T-helper 2 cell treated with Interferon-gamma antibody and Interleukin-4, amounts not matched to agents 100 ng/mL and 5 ng/mL, for 36 hours (primary cell): ENCODE data around the gene PNPO. TPM values are rescaled to one million over a fixed set of nuclear protein-coding genes. Genes with fewer than 3 reads are reported as not detected.

Experiments used
- intact Hi-C: fragments of 100-400 bp; cut with micrococcal nuclease; formaldehyde crosslinking; loops from one replicate; pipeline ENCODE4 v1.15.1; 2023
- total RNA-seq: library from RNA; stranded (reverse); gene quantifications from 2 replicates; pipeline ENCODE4 v1.2.3, GENCODE V29; 2022

PNPO gene
- total RNA-seq, 1 donor from 2014 or later = 39.4 TPM

DNA sequence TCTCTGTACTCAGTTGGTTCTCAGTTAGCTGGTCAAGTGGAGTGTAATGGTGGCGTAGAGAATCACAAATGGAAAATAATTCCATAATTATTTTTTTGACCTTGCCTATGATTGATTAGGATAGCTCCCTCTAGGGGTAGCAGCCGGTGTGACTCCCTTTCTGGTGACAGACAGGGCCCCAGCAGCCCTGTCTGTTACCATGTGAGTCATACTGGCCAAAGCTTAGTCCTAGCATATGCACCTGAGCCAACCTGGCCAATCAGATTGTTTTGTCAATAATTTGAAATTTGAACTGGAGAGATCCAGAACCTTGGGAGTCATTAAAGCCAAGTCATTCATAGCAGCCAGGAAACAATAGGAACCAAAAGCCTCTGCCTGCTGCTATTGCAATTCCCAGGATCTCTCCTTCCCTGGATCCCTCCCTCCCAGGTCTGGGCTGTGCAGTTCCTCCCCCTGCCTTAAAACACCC lies 5.6 kb downstream of the PNPO start:
- intact Hi-C loops = loop anchor here (10.0 kb wide), 1 partner anchor 158 kb away; the partner anchor contains the start of genes CBX1 and SNX11

DNA sequence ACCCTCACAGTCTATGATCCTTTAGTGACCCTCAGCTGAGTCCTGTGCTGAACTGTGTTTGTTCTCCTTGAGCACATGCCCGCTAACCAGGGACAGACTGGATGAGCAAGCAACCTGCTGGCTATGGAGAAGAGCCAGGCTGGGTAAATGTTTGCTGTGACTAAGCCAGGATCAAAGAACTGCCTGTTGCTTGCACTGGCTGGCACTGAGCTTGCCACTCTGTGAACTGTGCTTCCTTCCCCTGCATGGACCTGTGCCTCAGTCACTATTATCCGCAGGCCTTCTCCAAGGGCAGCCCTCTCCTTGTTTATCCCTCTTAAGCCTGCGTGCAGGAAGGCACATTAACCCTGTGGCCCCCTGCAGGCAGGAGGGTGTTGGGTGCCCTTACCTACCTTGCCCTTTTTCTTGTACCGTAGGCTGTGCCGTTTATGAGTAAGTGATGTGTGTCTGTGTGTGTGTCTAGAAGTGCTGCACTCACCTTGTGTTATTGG lies 7.4 kb downstream of the PNPO start:
- intact Hi-C loops = loop anchor here (1.0 to 10.0 kb wide), 3 partner anchors 22 to 156 kb away; partner anchors contain the start of genes CBX1 and SNX11

DNA sequence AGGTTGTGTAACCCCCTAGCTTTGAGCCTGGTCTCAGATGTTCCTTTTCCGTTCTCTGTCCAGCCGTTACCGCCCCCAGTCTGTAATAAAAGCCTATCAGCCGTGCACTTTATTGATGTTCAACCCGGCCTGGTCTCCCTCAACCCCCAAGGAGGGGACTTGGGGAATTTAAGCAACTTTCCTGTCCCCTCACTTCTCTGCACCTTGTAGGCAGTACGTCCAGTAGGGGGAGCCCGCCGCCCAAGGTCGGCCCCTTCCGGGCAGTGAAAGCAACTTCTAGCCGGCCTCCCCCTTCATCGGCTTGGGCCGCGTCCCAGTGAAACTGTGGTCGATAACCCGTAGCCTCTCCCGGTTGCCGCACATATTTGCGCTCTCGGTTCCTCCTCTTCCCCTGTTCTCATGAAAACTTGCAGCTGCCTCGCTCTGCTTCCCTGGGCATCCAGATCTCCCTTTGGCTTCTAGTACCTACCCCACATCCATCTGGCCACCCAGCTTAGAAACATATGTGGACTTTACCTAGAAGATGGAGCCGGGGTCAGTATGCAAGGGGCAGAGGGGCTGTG lies 7.9 kb downstream of the PNPO start:
- intact Hi-C loops = loop anchor here (1.0 to 10.0 kb wide), 3 partner anchors 21 to 156 kb away; partner anchors contain the start of genes CBX1 and SNX11

- intact Hi-C loops = loop anchor here (1.0 to 10.0 kb wide), 3 partner anchors 20 to 155 kb away; partner anchors contain the start of genes CBX1 and SNX11
Observed at GRCh38 chr17:47949946-47950345, 8.6 kb downstream of the PNPO start.

- intact Hi-C loops = no loop called here
Observed at GRCh38 chr17:47950448-47950847, 9.1 kb downstream of the PNPO start.

GRCh38 chr17:47952171-47953021 lies 11.0 kb downstream of the PNPO start:
- intact Hi-C loops = no loop called here

GRCh38 chr17:47953909-47954308 lies 12.5 kb downstream of the PNPO start:
- intact Hi-C loops = no loop called here

DNA sequence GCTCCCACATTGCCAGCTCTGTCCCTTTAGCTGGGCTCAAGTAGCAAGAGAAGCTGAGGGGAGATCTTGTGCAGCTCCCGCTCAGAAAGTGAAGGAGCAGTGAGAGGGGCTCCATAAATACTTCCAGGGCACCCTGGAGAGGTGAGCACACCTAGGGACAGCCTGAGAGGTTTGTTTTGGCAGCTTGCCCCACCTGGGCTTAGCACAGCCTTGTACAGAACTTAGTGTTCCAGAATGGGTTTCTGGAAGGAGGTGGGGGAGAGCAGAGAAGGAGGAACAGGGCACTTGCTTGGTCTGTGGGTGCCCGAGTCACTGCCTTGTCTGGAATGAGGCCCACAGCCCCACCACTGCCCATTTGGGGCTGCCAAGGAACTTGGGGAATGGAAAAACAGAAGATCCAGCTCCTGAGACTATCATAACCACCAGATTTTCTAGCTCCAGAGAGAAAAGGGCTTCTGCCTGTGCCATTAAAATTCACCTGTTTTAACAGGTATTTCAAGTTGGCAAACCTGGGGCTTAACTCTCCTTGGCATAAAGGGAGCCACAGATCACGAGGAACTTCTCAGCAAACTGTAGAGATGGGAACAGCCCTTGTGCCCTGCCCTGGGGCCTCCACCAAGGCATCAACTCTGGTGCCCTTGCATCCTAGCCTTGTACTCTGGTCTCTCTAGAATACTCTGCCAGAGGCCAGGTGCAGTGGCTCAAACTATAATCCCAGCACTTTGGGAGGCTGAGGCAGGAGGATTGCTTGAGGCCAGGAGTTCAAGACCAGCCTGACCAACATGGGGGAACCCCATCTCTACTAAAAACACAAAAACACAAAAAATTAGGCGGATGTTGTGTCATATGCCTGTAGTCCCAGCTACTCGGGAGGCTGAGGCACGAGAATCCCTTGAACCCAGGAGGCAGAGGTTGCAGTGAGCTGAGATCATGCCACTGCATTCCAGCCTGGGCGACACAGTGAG lies 14.4 kb downstream of the PNPO start:
- intact Hi-C loops = no loop called here

DNA sequence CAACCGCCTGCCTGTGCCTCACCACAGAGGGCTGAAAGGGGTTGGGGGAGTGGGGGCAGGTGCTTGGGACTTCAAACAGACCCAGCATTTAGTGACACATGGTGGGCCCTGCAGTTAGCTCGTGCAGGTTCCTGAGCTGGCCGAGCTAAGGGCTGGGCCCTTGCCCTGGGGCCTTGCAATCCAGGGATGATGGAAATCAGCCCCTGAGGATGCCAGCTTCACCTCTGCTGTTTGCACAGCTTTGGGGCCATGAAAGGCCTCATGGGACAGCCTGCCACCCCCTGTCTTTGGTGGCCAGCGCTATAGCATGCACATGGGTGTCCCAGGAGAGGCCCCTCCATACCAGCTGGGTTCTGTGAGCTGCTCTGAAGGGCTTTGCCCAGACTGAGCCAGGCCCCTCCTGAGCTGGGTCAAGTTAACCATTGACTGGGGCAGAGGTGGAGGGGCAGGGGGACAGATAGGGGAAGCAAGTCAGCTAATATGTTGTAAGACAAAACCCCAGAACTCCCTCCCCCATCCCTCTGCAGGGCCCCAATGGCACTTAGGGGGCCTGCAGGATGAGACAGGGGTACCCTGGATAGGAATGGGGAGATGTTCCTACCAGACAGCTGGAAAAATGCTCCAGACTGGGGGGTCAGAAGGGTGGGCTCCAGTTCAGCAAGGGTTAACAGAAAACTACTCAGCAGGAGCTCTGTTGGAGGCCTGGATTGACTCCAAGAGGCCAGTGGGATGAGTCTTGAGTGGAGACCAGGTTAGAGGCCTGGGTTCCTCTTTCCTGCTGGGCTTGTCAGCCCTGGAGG lies 15.6 kb downstream of the PNPO start:
- intact Hi-C loops = no loop called here

GRCh38 chr17:47957591-47958490 lies 16.5 kb downstream of the PNPO start, which contains the start of gene PRR15L:
TSS of gene PRR15L (minus strand) at chr17:47957883. CDS start at chr17:47953234, 4,649 bp downstream.
- intact Hi-C loops = no loop called here

DNA sequence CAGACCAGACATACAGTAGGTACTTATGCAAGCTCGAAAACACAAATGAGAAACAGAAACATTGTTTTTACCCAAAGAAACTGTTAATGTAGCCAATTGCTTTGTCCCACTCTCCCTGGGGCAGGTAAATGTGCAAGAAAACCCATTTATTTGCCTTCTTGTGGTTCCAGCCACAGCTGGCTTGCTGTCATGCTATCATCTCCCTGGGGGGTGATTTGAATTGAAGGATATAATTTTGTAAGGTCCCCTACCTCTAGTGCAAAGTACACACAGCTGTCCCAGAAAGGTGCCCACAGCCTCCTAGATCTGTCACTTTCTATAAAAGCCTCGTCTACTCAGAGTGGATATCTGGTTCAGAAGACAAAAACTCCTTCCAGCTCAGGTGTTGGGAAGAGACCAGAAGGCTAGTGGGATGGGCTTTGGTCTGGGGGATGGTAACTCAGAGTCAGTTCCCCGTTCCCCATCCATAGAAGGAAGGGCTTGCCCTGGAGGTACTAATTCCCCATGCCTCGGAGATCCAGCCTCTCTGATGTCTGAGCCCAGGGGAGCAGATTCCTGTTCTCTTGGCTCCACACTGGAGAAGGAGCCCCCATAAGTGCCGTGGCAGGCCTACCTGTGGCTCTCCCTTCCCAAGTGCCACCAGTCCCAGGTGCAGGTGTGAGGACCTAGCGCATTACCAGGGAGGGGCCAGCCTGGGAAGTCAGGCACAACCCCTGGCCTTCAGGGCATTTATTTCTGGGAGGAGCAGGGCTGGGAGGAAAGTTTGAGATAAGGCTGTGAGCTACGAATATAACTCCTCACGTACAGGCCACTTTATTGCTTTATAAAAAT lies 18.7 kb downstream of the PNPO start:
- intact Hi-C loops = no loop called here

GRCh38 chr17:47961406-47961805 lies 20.0 kb downstream of the PNPO start:
- intact Hi-C loops = no loop called here

DNA sequence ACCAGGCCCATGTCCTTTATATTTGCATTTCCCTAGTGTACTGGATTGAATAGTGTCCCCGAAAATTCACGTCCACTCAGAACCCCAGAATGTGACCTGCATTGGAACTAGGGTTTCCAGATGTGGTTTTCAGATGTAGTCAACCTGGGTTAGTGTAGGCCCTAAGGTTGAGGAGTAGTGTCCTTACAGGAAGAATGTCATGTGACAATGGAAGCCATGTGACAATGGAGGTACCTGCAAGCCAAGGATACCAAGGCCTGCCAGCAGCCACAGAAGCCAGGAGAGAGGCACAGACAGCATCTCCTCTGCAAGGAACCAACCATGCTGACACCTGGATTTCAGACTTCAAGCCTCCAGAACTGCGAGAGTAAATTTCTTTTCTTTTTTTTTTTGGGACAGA lies 21.5 kb downstream of the PNPO start:
- intact Hi-C loops = no loop called here

GRCh38 chr17:47964856-47965255 lies 23.5 kb downstream of the PNPO start:
- intact Hi-C loops = no loop called here

DNA sequence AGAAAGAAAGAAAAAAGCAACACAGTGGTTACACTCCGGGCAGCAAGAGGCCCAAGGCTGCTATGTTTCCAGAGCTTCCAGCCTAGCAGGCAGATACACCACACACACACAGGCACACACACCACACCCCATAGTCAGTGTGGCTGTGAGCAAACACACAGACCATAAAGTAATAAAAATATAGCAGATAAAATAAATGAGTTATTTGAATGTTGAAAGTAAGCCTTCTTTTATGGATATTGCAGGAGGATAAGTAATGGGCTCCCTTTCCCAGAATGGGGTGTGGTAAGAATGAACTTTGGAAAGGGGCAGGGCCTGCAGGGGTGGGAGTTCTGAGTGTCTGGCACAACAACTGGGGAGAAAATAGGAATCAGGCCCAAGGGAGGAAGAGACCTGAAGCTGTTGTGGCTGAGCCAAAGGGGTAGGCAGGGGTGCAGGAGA lies 24.7 kb downstream of the PNPO start:
- intact Hi-C loops = no loop called here

DNA sequence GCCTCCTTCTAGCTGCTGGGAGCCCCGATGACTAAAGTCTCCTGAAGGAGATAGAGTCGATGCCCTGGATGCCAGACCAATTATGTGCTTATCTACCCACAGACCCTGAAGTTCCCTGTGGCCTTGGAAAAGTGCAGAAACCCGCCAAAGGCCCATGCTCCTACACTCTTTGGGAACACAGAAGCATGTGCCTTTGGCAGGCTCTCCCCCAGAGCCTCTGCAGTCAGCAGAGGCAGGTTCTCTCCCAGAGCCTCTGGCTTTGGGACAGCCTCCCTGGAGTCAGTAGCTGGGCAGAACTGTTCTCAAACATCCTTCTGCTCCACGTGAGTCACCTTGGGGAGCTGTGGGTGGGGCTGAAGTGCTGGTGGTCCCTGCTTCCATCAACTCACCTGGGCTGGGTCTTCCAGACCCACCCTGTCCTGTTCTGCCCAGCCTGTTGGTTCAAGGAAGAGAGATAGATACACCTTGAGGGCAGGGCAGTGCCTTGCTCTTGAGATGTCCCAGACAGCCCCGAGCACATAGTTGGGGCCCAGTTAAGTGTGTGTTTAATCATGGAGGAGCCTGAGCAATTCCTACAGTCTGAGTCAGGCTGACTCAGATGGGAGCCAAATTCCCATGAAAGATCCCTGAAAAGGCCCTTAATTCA lies 26.4 kb downstream of the PNPO start:
- intact Hi-C loops = no loop called here

- intact Hi-C loops = no loop called here
Observed at GRCh38 chr17:47968836-47969235, 27.5 kb downstream of the PNPO start.
